Esophagus squamous epithelium (tissue), 5 donors: Measurements from ENCODE around the gene CHI3L2. TPM values are rescaled to one million over a fixed set of nuclear protein-coding genes. Genes with fewer than 3 reads are reported as not detected.

ENCODE experiments used
- DNase-seq: peaks from one replicate; lab custom pipeline; 2025; lab: John Stamatoyannopoulos, UW
- H3K27ac ChIP-seq, 4 donors: fragments of 200-600 bp; sonication (generic); one replicate each; pipeline ENCODE4 v1.5.1; 2016 to 2019; ENCODE audit warnings: mild to moderate bottlenecking in 1 of 4
- H3K27me3 ChIP-seq, 4 donors: fragments of 200-600 bp; sonication (generic); 1 replicate in 3 of 4; 2 replicates in 1 of 4; pipeline versions ENCODE4 v1.5.1 to v1.6.0; 2017 to 2021; ENCODE audit warnings: antibody characterized with exemption in 1 of 4
- H3K36me3 ChIP-seq, 3 donors: fragments of 200-600 bp; sonication (generic); one replicate each; pipeline ENCODE4 v1.5.1; 2016 to 2019
- H3K4me1 ChIP-seq, 3 donors: fragments of 200-600 bp; sonication (generic); one replicate each; pipeline ENCODE4 v1.5.1; 2017 to 2019
- H3K4me3 ChIP-seq, 4 donors: fragments of 200-600 bp; sonication (generic); 1 replicate in 3 of 4; 2 replicates in 1 of 4; pipeline ENCODE4 v1.5.1; 2016 to 2019; ENCODE audit warnings: mild to moderate bottlenecking in 2 of 4, moderate library complexity in 1 of 4
- H3K9me3 ChIP-seq, 3 donors: fragments of 200-600 bp; sonication (generic); one replicate each; pipeline ENCODE4 v1.5.1; 2016 to 2019
- CTCF ChIP-seq, 6 experiments: fragments of 450-650 bp in 4 of 6; fragments of 200-600 bp in 2 of 6; sonication (generic) in 2 of 6; IDR thresholded peaks; one replicate each; pipeline ENCODE4 v1.5.1; 2016 to 2019; ENCODE audit warnings: antibody characterized with exemption in 6 of 6, mild to moderate bottlenecking in 4 of 6, moderate library complexity in 4 of 6
- POLR2A ChIP-seq, 4 donors: fragments of 450-650 bp; IDR thresholded peaks; one replicate each; pipeline ENCODE4 v1.6.1; 2017; ENCODE audit warnings: antibody characterized with exemption in 4 of 4, mild to moderate bottlenecking in 4 of 4, moderate library complexity in 3 of 4
- WGBS, 2 donors: methylation state at CpG; one replicate each; pipeline ENCODE4 v1.1.5; 2018; 5-methylcytosine and 5-hydroxymethylcytosine counted together
- intact Hi-C: fragments of 100-400 bp; cut with DNase I; formaldehyde crosslinking; loops from one replicate; pipeline ENCODE4 v1.15.0; 2022
- total RNA-seq, 4 donors: library from RNA; depleted of rRNA; stranded (reverse); fragments of >200 nt; gene quantifications; one replicate each; pipeline ENCODE4 v1.1.0, GENCODE V29; 2016
- donor health status: DM: yes; HTN: yes; CAD: no.

Gene CHI3L2
- total RNA-seq, 4 donors from 2014 or later: 0.57 to 42.4 (median 1.8) TPM

- Histone ChIP-seq H3K27me3 (peaks cover 0 to 5% (median 0%) of the 10 kb centered on the region in 4 donors), H3K36me3 (no peaks in the 10 kb centered on the region), H3K4me1 (peaks cover 0 to 40% (median 11%) of the 10 kb centered on the region in 3 donors), H3K4me3 (no peak overlapping the region), H3K9me3 (no peaks in the 10 kb centered on the region), H3K27ac (peak overlapping the region in 1 of 4 donors; percentile 16)
- DNase-seq: no peak
- TF ChIP-seq POLR2A (IDR thresholded peaks at IDR 0.05): no peak
- no peak for TF ChIP-seq CTCF (IDR thresholded peaks at IDR 0.05)
- WGBS, 2 donors: 40 to 60% methylated on average over 1 of the region's 1 CpG
- intact Hi-C loops: no loop called here
These were observed 18.6 kb upstream of the CHI3L2 start for GRCh38 chr1:111208921-111209320.

GRCh38 chr1:111209622-111210021, 17.9 kb upstream of the CHI3L2 start:
- Histone ChIP-seq H3K9me3 (no peaks in the 10 kb centered on the region), H3K27ac (peak overlapping the region in 1 of 4 donors; percentile 16), H3K36me3 (no peaks in the 10 kb centered on the region), H3K4me3 (no peak overlapping the region), H3K4me1 (peaks cover 0 to 40% (median 6%) of the 10 kb centered on the region in 3 donors), H3K27me3 (no peaks in the 10 kb centered on the region)
- 47 to 62% methylated on average over 4 of the region's 4 CpGs for WGBS, 2 donors
- DNase-seq: no peak
- intact Hi-C loops: no loop called here
- TF ChIP-seq POLR2A (IDR thresholded peaks at IDR 0.05): no peak
- no peak for TF ChIP-seq CTCF (IDR thresholded peaks at IDR 0.05)

DNA sequence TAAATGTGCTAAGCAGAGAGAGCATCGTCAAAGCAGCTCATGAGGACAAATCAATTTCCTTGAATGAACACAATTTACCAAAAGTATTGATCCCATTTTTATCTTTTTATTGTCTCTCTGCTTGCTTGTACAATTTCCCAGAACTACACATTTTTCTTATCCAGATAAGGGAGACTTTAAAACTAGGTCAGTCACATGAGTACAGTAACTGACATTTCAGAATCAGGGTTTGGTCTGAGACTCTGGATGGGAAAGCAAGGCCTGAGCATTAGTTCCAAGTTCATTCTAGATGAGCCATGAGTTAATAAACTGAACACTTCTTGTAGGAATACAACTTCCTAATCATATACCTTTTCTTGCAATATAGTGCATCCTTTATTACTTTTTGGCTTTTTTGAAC, 15.6 kb upstream of the CHI3L2 start:
- no peaks in the 10 kb centered on the region for H3K27me3 ChIP-seq
- intact Hi-C loops: no loop called here
- peaks cover 0 to 49% (median 11%) of the 10 kb centered on the region in 3 donors for H3K4me1 ChIP-seq
- no peaks in the 10 kb centered on the region for H3K9me3 ChIP-seq
- no peak overlapping the region for H3K4me3 ChIP-seq
- DNase-seq: no peak
- TF ChIP-seq CTCF (IDR thresholded peaks at IDR 0.05): no peak
- no peak for TF ChIP-seq POLR2A (IDR thresholded peaks at IDR 0.05)
- no peak overlapping the region for H3K27ac ChIP-seq
- WGBS, 2 donors: 87 to 91% methylated on average over 1 of the region's 1 CpG
- no peaks in the 10 kb centered on the region for H3K36me3 ChIP-seq

- peaks cover 0 to 55% (median 11%) of the 10 kb centered on the region in 3 donors for H3K4me1 ChIP-seq
- WGBS, 2 donors: 71 to 80% methylated on average over 4 to 5 of the region's 5 CpGs
- H3K9me3 ChIP-seq: no peaks in the 10 kb centered on the region
- H3K36me3 ChIP-seq: no peaks in the 10 kb centered on the region
- TF ChIP-seq POLR2A (IDR thresholded peaks at IDR 0.05): no peak
- no peak for TF ChIP-seq CTCF (IDR thresholded peaks at IDR 0.05)
- no peak overlapping the region for H3K4me3 ChIP-seq
- intact Hi-C loops: no loop called here
- no peaks in the 10 kb centered on the region for H3K27me3 ChIP-seq
- DNase-seq: no peak
- no peak overlapping the region for H3K27ac ChIP-seq
These were observed 14.7 kb upstream of the CHI3L2 start for GRCh38 chr1:111212634-111213335.

- H3K27ac ChIP-seq: no peak overlapping the region
- no peak for DNase-seq
- no peak overlapping the region for H3K4me3 ChIP-seq
- 81 to 85% methylated on average over 6 of the region's 6 CpGs for WGBS, 2 donors
- H3K4me1 ChIP-seq: peaks cover 0 to 56% (median 11%) of the 10 kb centered on the region in 3 donors
- no peak for TF ChIP-seq POLR2A (IDR thresholded peaks at IDR 0.05)
- TF ChIP-seq CTCF (IDR thresholded peaks at IDR 0.05): no peak
- no peaks in the 10 kb centered on the region for H3K9me3 ChIP-seq
- intact Hi-C loops: no loop called here
- no peaks in the 10 kb centered on the region for H3K36me3 ChIP-seq
- no peaks in the 10 kb centered on the region for H3K27me3 ChIP-seq
These were observed 14.1 kb upstream of the CHI3L2 start for GRCh38 chr1:111213412-111213811.
